ENCODE data around the gene IL27RA.
A peak's percentile ranks its signal among the peaks of the same experiment; 100 is the strongest.

The IL27RA gene

DNA sequence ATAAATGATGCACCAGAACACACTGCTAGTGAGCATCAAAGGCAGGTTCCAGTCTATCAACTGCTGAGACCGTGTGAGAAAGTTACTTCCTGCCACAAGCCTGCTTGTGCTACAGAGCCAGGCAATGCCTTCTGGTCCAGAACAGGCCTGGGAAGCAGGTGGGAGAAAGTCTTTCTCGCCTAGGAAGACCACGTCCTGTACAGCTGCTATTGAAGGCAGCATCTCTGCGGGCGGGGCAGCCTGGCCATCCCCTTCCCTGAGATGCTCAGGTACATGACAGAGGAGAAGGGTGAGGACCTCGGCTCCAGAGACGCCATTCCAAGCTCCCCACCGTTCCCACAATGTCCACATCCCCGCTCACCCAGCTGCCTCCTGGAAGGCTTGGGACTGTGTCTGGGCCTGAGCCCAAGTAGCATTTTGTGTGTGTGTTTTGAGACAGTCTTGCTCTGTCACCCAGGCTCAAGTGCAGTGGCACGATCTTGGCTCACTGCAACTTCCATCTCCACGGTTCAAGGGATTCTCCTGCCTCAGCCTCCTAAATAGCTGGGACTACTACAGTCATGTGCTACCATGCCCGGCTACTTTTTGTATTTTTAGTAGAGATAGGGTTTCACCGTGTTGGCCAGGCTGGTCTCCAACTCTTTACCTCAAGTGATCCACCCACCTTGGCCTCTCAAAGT, 28.9 kb upstream of the IL27RA start:
- CTCF ChIA-PET = interaction anchor here (0.6 kb wide), 1 partner anchor 393 kb away, joined by 3 read pairs; no protein-coding TSS in a partner anchor
- POLR2A ChIA-PET = interaction anchor here (0.6 to 0.7 kb wide), 2 partner anchors 32 to 99 kb away, joined by 3 to 10 read pairs; no protein-coding TSS in a partner anchor
- no peaks in the 10 kb centered on the region for H3K9me3 ChIP-seq (ENCODE audit: control insufficient read depth, insufficient read depth, low read depth, low read length)
- H3K4me3 ChIP-seq (ENCODE audit: low read depth, low read length) = no peak overlapping the region
- H3K4me1 ChIP-seq (ENCODE audit: control insufficient read depth, insufficient read depth, low read length) = no peaks in the 10 kb centered on the region
- no peak overlapping the region for H3K27ac ChIP-seq (ENCODE audit: extremely low read depth, low read depth, low read length)
- peaks cover 0 to 12% of the 10 kb centered on the region in 2 experiments; a peak in 2 of 3 replicates for H3K36me3 ChIP-seq (ENCODE audit: control insufficient read depth in 2 of 2, insufficient read depth in 1 of 2, low read length in 2 of 2)
- no peak for TF ChIP-seq FEZF1 (tag by site-specific recombination; IDR thresholded peaks at IDR 0.05)
- peak; percentile 91 for TF ChIP-seq ZNF600 (tag by site-specific recombination; IDR thresholded peaks at IDR 0.05)
- TF ChIP-seq KLF1 (tag by site-specific recombination; IDR thresholded peaks at IDR 0.05) = 0 out of 2 replicates have a peak, but pooled peaks have one; percentile 35
- TF ChIP-seq ZNF112 (tag by site-specific recombination; IDR thresholded peaks at IDR 0.05) = no peak
- TF ChIP-seq IKZF3 (tag by site-specific recombination; IDR thresholded peaks at IDR 0.05) = 0 out of 2 replicates have a peak, but pooled peaks have one; percentile 8
- TF ChIP-seq ZNF2 (tag by site-specific recombination; IDR thresholded peaks at IDR 0.05) = peak; percentile 19; the same call in 1 of the 2 replicates
- TF ChIP-seq, protein P1, sequence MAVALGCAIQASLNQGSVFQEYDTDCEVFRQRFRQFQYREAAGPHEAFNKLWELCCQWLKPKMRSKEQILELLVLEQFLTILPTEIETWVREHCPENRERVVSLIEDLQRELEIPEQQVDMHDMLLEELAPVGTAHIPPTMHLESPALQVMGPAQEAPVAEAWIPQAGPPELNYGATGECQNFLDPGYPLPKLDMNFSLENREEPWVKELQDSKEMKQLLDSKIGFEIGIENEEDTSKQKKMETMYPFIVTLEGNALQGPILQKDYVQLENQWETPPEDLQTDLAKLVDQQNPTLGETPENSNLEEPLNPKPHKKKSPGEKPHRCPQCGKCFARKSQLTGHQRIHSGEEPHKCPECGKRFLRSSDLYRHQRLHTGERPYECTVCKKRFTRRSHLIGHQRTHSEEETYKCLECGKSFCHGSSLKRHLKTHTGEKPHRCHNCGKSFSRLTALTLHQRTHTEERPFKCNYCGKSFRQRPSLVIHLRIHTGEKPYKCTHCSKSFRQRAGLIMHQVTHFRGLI (tag by site-specific recombination; IDR thresholded peaks at IDR 0.05) = 0 out of 2 replicates have a peak, but pooled peaks have one; percentile 28
- TF ChIP-seq, protein P2, sequence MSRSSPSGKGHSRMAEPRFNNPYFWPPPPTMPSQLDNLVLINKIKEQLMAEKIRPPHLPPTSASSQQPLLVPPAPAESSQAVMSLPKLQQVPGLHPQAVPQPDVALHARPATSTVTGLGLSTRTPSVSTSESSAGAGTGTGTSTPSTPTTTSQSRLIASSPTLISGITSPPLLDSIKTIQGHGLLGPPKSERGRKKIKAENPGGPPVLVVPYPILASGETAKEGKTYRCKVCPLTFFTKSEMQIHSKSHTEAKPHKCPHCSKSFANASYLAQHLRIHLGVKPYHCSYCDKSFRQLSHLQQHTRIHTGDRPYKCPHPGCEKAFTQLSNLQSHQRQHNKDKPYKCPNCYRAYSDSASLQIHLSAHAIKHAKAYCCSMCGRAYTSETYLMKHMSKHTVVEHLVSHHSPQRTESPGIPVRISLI (tag by site-specific recombination; IDR thresholded peaks at IDR 0.05) = no peak
- TF ChIP-seq ZNF621 (tag by site-specific recombination; IDR thresholded peaks at IDR 0.05) = no peak
- TF ChIP-seq ZXDB (tag by site-specific recombination; IDR thresholded peaks at IDR 0.05) = no peak
- TF ChIP-seq, protein P3, sequence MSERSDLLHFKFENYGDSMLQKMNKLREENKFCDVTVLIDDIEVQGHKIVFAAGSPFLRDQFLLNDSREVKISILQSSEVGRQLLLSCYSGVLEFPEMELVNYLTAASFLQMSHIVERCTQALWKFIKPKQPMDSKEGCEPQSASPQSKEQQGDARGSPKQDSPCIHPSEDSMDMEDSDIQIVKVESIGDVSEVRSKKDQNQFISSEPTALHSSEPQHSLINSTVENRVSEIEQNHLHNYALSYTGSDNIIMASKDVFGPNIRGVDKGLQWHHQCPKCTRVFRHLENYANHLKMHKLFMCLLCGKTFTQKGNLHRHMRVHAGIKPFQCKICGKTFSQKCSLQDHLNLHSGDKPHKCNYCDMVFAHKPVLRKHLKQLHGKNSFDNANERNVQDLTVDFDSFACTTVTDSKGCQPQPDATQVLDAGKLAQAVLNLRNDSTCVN (tag by site-specific recombination; optimal IDR thresholded peaks at IDR 0.05) = no peak
- TF ChIP-seq, protein P4, sequence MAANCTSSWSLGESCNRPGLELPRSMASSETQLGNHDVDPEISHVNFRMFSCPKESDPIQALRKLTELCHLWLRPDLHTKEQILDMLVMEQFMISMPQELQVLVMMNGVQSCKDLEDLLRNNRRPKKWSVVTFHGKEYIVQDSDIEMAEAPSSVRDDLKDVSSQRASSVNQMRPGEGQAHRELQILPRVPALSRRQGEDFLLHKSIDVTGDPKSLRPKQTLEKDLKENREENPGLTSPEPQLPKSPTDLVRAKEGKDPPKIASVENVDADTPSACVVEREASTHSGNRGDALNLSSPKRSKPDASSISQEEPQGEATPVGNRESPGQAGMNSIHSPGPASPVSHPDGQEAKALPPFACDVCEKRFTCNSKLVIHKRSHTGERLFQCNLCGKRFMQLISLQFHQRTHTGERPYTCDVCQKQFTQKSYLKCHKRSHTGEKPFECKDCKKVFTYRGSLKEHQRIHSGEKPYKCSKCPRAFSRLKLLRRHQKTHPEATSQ (tag by site-specific recombination; IDR thresholded peaks at IDR 0.05) = no peak
- TF ChIP-seq, protein P5, sequence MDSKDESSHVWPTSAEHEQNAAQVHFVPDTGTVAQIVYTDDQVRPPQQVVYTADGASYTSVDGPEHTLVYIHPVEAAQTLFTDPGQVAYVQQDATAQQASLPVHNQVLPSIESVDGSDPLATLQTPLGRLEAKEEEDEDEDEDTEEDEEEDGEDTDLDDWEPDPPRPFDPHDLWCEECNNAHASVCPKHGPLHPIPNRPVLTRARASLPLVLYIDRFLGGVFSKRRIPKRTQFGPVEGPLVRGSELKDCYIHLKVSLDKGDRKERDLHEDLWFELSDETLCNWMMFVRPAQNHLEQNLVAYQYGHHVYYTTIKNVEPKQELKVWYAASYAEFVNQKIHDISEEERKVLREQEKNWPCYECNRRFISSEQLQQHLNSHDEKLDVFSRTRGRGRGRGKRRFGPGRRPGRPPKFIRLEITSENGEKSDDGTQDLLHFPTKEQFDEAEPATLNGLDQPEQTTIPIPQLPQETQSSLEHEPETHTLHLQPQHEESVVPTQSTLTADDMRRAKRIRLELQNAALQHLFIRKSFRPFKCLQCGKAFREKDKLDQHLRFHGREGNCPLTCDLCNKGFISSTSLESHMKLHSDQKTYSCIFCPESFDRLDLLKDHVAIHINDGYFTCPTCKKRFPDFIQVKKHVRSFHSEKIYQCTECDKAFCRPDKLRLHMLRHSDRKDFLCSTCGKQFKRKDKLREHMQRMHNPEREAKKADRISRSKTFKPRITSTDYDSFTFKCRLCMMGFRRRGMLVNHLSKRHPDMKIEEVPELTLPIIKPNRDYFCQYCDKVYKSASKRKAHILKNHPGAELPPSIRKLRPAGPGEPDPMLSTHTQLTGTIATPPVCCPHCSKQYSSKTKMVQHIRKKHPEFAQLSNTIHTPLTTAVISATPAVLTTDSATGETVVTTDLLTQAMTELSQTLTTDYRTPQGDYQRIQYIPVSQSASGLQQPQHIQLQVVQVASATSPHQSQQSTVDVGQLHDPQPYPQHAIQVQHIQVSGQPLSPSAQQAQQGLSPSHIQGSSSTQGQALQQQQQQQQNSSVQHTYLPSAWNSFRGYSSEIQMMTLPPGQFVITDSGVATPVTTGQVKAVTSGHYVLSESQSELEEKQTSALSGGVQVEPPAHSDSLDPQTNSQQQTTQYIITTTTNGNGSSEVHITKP (tag by site-specific recombination; IDR thresholded peaks at IDR 0.05) = 0 out of 2 replicates have a peak, but pooled peaks have one; percentile 15

Data from HEK293 (cell line).